ENCODE measurements around the gene CHD6.

The CHD6 gene

DNA sequence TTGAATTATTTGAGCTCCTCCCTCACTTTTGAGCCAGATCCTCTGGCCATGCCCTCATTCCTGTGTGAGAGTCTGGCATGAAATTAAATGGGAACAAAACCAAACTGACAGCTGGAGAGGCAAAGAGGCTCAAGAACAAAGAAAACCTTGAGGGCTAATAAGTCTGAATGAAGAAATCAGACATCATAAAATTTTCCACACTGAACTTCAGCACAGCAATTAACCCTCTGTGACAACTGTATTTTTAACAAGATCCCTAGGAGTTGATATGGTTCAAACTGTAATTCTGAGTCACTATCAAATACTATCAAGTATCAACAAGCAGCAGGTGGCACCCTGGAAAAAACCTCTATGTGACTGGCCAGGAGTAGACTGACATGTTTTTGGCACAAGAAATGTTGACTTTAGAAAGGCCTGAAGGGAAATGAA, 142.2 kb downstream of the CHD6 start:
- H3K4me3 ChIP-seq (ENCODE audit: low read length), result no peak overlapping the region

DNA sequence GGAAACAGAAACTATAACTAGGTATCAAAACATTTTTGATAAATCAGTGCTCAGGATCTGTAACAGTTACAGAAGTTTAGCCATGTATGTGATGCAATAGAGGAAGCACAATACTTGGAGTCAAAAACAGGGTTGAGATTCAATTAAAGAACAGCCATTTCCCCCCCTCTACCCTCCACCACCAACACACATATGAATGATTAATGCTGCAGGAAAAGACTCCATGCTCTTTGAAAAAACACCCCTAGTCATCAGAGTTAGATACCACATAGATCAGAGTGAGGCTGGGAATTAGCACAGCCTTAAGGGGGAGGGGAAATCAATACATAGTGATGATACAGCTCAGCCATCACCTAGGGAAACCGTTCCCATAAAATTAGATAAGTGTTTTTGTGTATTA, 142.7 kb downstream of the CHD6 start:
- no peak for TF ChIP-seq ZNF274 (IDR thresholded peaks at IDR 0.05; ENCODE audit: low read depth, low read length)
- H3K4me3 ChIP-seq (ENCODE audit: low read length), result no peak overlapping the region

More for the DNA sequence above, 142.2 kb downstream of the CHD6 start:
- no peak for TF ChIP-seq ZNF274 (IDR thresholded peaks at IDR 0.05; ENCODE audit: low read depth, low read length)

DNA sequence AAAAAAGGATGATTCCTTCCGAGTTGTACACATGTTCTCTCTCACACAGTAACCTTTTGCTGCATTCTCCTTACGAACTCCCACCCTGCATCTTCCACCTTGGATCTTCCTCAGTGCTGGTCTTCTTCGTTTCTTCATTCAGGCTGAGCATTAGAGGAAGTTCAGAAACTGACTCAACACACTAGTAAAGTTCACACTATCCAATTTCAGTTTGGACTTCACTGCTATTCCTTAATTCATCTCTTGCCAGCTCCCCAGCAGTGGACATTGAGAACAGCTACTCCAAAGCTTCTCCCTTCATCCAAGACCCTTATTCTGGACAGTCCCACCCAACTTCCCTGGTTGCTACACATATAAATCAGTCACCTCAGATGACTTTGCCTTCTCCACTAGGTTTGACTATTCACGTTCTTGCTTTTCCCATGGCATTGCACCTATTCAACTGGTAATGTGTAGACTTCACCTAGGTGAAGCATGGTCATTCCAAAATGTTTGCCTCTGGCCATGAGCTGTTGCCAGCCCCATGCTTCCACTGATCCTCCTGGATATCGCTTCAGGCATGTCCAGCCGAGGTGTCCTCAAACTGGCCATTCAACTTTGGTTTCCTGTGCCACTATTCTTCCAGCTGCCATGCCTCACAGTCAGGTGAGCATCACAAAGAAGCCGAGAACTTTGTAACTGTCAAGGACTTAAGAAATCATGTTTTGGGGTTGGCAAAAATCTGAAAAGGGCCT, 147.6 kb downstream of the CHD6 start:
- no peak for TF ChIP-seq ZNF274 (IDR thresholded peaks at IDR 0.05; ENCODE audit: low read depth, low read length)
- no peak overlapping the region for H3K4me3 ChIP-seq (ENCODE audit: low read length)

DNA sequence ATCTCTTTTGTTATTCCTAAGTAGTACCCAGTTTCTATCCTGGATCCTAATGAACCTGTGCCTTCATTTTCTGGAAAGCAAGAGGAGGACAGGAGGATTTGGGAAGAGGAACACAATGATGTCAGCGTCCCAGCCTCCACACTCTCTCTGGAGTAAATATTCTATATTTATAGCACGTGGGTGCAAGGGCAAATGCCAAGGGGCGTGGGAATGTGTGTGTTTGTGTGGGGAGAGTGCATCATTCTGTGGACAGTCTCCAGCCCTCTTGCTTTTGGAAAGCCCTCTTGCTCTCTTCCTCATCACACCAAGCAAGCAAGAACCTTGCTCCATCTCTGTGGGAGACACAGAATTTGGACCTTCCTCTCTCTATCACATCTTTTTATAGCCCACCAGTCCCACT, 148.3 kb downstream of the CHD6 start:
- H3K4me3 ChIP-seq (ENCODE audit: low read length), result no peak overlapping the region
- TF ChIP-seq ZNF274 (IDR thresholded peaks at IDR 0.05; ENCODE audit: low read depth, low read length), result no peak

DNA sequence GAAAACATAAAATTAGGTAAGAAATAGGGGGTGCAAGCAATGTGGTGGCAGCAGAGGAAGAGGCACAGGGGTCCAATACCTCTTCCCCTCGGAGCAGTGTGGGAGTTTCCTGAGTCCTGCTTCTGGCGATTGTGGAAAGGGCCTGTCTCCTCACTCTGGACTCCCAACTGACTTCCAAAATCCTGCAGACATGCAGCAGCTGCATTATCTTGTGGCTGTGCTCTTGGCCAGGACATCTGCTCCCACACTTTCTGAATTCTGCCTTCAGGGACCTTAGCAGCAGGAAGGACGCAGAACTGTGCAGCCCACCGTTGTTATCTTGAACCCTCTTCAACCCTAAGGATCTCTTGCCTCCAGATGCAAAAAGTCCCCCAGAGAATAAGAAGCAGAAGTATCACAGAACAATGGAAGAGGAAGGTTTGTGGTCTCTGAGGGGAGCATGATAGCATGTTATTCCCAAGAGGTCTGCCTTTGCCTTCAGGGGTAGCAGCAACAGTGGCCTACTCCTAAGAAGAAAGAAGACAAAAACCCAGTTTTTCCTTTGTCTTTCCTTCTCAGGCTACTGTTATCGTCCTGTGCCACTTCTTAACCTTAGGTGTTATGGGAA, 149.1 kb downstream of the CHD6 start:
- no peak overlapping the region for H3K4me3 ChIP-seq (ENCODE audit: low read length)
- no peak for TF ChIP-seq ZNF274 (IDR thresholded peaks at IDR 0.05; ENCODE audit: low read depth, low read length)

DNA sequence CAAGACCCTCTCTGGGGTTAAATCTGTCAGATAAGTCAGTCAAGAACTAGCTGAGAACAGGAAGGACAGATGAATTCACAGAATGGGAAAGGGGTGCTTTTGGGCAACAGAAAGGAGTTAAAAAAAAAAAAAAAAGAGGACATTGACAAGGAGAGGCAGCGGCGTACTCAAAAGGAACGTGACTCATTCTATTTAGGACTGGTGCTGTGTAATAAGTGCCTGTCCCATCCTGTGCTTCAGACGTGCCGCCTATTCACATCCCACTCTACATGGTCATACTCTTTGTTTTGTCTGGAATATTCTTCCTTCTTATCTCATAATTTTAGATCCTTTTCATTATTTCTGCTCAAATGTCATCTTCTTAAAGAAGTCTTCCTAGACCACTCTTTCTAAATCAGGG, 150.5 kb downstream of the CHD6 start:
- no peak for TF ChIP-seq ZNF274 (IDR thresholded peaks at IDR 0.05; ENCODE audit: low read depth, low read length)
- no peak overlapping the region for H3K4me3 ChIP-seq (ENCODE audit: low read length)

DNA sequence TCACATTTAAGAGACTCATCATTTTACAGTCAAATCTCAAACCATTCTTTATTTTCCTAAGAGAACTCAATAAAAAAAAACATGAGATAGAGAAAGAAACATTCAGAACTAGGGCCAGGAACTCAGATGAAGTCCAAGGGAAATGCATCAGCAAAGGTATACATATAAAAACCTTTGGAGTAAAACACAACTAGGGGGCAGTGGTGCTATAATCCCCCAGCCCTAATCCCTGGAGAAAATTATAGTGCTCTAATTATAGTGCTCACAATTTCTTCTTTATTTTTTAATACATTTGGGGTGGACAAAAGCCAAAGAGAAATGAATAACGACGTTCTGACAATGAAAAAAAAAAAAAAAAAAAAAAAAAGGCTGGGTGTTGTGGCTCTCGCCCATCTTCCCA, 151.0 kb downstream of the CHD6 start:
- no peak overlapping the region for H3K4me3 ChIP-seq (ENCODE audit: low read length)
- TF ChIP-seq ZNF274 (IDR thresholded peaks at IDR 0.05; ENCODE audit: low read depth, low read length), result no peak

DNA sequence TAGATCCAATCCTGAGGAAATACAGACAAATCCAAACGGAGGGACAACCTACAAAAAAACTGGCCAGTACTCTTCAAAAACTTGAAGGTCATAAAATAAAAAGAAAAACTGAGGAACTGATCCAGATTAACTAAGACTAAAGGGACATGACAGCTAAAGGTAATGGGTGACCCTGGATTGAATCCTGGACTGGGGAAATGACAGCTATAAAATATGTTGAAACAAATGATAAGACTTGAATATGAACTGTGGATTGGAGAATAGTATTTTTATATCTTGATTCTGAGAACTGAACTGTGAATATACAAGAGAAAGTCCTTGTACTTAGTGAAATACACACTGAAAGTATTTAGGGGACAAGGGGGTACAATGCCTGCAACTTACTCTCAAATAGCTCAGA, 154.6 kb downstream of the CHD6 start:
- TF ChIP-seq ZNF274 (IDR thresholded peaks at IDR 0.05; ENCODE audit: low read depth, low read length), result no peak
- no peak overlapping the region for H3K4me3 ChIP-seq (ENCODE audit: low read length)

DNA sequence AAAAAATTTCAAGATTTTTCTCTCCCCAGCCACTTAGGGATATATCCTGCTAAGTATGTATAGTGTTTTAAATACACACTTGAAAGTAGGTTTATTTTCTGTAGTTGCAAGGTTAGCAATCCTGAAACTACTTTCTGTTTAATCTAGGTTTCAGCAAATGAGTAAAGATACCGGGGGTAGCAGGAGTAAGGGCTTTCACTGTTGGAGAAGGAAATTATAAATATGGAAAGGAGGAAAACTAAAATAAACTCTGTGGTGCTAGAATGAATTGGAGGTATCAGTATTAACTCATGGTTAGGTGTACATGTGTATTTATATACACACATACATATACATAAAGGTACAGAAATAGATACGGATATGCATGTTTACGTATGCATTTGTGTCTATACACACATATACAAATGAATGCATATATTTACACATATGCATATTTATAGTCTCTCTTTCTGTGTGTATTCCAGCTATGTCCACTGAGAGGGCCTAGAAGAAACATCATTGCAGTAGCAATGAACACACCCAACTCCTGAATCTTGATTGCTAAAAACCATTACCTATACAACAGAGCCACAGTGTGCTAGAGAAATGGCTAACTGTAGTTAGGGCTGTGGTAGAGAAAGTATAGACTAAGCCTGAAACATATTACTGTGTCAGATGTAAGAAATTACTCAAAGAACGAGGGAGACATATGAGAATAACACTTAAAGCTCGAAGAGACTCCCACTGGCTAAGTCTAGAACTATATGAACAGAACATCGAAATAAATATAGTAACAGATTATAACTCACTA, 155.6 kb downstream of the CHD6 start:
- no peak overlapping the region for H3K4me3 ChIP-seq (ENCODE audit: low read length)
- TF ChIP-seq ZNF274 (IDR thresholded peaks at IDR 0.05; ENCODE audit: low read depth, low read length), result no peak

DNA sequence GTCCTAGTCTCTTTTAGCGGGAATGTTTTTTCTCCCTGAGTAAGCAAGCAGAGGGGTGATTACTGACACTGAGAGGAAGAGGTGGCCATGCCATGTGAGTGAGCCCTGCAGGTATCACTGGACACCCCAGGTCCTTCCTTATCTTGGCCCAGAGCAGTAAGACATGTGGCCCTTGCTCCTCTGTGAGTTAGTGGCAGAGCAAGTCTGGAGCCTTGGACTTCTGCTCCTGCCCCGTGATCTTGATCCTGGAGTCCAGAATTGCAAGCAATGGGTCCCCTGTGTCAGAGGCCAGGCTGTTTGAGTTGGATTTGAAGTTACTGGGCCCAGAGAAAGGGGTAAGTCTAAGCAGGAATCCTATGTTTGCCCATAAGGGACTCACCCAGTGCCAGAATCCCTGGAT, 159.4 kb downstream of the CHD6 start:
- H3K4me3 ChIP-seq (ENCODE audit: low read length), result no peak overlapping the region
- TF ChIP-seq ZNF274 (IDR thresholded peaks at IDR 0.05; ENCODE audit: low read depth, low read length), result no peak

DNA sequence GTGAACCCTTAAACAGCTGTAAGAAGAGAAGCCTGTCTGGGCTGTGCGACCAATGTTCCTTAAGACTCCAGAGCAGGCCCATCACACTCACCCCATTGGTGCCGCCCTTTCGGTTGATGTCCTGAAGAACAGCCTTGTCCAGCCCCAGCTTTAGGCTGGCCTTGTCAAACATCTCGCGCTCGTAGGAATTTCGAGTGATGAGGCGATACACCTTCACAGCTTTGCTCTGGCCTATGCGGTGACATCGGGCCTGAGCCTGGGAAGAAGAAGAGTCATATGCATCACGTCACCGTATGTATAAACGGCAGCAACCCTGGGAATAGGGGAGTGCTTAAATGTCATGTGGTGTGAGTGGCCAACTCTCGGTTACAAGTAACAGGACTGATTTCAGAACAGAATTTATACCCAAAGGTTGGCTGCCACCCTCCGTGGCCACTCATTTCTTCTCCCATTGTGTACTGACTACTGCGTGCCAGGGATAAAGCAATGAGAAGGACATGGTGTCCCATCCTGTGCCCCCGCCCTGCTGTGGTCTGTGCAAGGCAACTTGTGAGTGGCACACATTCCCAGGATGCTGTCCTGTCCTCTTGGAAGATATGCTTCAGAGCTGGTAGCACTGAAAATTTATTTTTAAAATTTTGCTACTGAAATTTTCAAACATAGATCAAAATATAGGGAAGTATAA, 160.9 kb downstream of the CHD6 start:
- TF ChIP-seq ZNF274 (IDR thresholded peaks at IDR 0.05; ENCODE audit: low read depth, low read length), result no peak

DNA sequence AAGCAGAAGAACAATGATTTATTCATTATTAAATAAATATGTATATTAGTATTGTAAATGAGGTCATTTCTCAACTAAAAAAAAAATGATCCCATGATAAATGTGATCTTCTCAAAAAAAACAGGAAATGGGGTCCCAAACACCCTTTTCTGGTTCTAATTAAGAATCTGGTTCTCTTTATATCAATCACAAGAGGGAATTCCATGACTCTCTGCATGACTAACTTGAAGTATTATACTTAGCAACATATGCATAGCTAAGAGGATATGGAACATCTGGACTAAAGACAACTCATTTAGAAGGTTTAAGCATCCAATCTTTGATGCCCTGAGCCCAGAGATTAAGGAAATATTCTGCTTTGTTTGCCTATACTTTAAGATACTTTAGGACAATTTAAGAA, 161.8 kb downstream of the CHD6 start:
- no peak for TF ChIP-seq ZNF274 (IDR thresholded peaks at IDR 0.05; ENCODE audit: low read depth, low read length)
- H3K4me3 ChIP-seq (ENCODE audit: low read length), result no peak overlapping the region

More for the DNA sequence above, 160.9 kb downstream of the CHD6 start:
- no peak overlapping the region for H3K4me3 ChIP-seq (ENCODE audit: low read length)

DNA sequence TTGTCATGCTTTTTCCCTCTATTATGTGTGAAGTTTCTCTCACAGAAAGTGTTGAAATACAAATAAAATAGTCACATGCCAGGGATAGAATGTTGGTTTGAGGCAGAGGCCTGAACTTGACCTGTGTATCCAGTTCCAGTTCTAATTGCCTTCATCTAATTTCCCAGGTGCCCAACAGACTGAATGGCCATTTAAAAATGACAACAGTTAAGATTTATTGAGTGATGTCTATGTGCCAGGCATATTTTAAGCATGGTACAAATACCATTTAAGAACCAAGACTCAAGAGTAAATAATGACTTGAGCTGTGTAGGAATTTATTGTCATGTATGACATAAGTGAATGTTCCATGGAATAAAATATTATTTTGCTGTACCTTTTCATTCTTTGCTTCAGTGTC, 163.9 kb downstream of the CHD6 start:
- H3K4me3 ChIP-seq (ENCODE audit: low read length), result no peak overlapping the region
- no peak for TF ChIP-seq ZNF274 (IDR thresholded peaks at IDR 0.05; ENCODE audit: low read depth, low read length)

Measured in GM08714 (cell line).